H1 (cell line): ENCODE data around the gene ACTG1. TPM values are rescaled to one million over a fixed set of nuclear protein-coding genes. Genes with fewer than 3 reads are reported as not detected.

ENCODE experiments used
- CTCF ChIA-PET: fragments of 300-600 bp; sonication (Branson Sonifier 250); formaldehyde crosslinking; loops from one replicate; lab custom pipeline; 2021; ENCODE audit not compliant: partially characterized antibody; lab: Charles Lee
- POLR2A ChIA-PET: fragments of 300-600 bp; sonication (Branson Sonifier 250); formaldehyde crosslinking; loops from one replicate; lab custom pipeline; 2021; ENCODE audit warnings: inconsistent platforms; ENCODE audit not compliant: partially characterized antibody; lab: Charles Lee
- DNase-seq, 2 experiments: peaks; one replicate each; pipeline versions ENCODE4 v3.0.0 to v3.0.0-alpha.2; 2010 to 2022; ENCODE audit warnings: low spot score in 2 of 2, low read depth in 1 of 2, mixed read lengths in 1 of 2
- FAIRE-seq: peaks from 2 replicates; lab custom pipeline; 2011; peaks lifted over from hg19 to GRCh38; lab: Jason Lieb, UNC
- H2AFZ ChIP-seq: 2 replicates; pipeline ENCODE4 v1.8.1; 2012; ENCODE audit warnings: low read length, inconsistent platforms
- H2AK5ac ChIP-seq: 2 replicates; pipeline ENCODE4 v1.6.1; 2013; ENCODE audit warnings: low read depth, low read length
- H2BK120ac ChIP-seq: replicated peaks from 2 replicates; pipeline ENCODE3; 2013; ENCODE audit warnings: low read depth, low read length, inconsistent platforms
- H2BK12ac ChIP-seq: 2 replicates; pipeline ENCODE4 v1.6.1; 2013; ENCODE audit warnings: low read depth, low read length
- H2BK15ac ChIP-seq: 2 replicates; pipeline ENCODE4 v1.6.1; 2013; ENCODE audit warnings: low read length
- H2BK20ac ChIP-seq: 2 replicates; pipeline ENCODE4 v1.6.1; 2013; ENCODE audit warnings: low read length
- H2BK5ac ChIP-seq: 2 replicates; pipeline ENCODE4 v1.6.1; 2013; ENCODE audit warnings: low read depth, low read length
- H3K14ac ChIP-seq: 2 replicates; pipeline ENCODE4 v1.6.1; 2013; ENCODE audit warnings: inconsistent platforms; ENCODE audit not compliant: insufficient read length
- H3K18ac ChIP-seq: 2 replicates; pipeline ENCODE4 v1.6.1; 2013; ENCODE audit warnings: low read length; ENCODE audit errors: extremely low read depth
- H3K23ac ChIP-seq: 2 replicates; pipeline ENCODE4 v1.6.1; 2013; ENCODE audit warnings: inconsistent platforms; ENCODE audit not compliant: insufficient read length
- H3K23me2 ChIP-seq: 2 replicates; pipeline ENCODE4 v1.6.1; 2013; ENCODE audit warnings: low read depth, low read length
- H3K27ac ChIP-seq: 2 replicates; pipeline ENCODE4 v1.6.1; 2011; ENCODE audit warnings: low read depth, low read length, inconsistent platforms
- H3K27me3 ChIP-seq, 4 experiments: replicated peaks in 1 of 4; 1 replicate in 1 of 4; 2 replicates in 3 of 4; pipeline versions ENCODE4 v1.6.1 to v1.8.1; 2011 to 2013; ENCODE audit warnings: low read length in 3 of 4, mild to moderate bottlenecking in 3 of 4, inconsistent platforms in 2 of 4, mixed read lengths in 2 of 4, moderate library complexity in 1 of 4; ENCODE audit not compliant: control insufficient read depth in 3 of 4, insufficient read depth in 3 of 4; ENCODE audit errors: extremely low read depth in 1 of 4
- H3K36me3 ChIP-seq, 4 experiments: 2 replicates each; pipeline versions ENCODE4 v1.6.1 to v1.8.1; 2011 to 2013; ENCODE audit warnings: mild to moderate bottlenecking in 4 of 4, low read length in 3 of 4, moderate library complexity in 2 of 4, control low read depth in 1 of 4, inconsistent platforms in 1 of 4; ENCODE audit not compliant: insufficient read depth in 4 of 4, control insufficient read depth in 2 of 4
- H3K4ac ChIP-seq: replicated peaks from 2 replicates; pipeline ENCODE3; 2013; ENCODE audit warnings: low read length, low read depth, mixed read lengths, inconsistent platforms; ENCODE audit not compliant: insufficient read length
- H3K4me1 ChIP-seq, 4 experiments: replicated peaks in 1 of 4; 1 replicate in 1 of 4; 2 replicates in 3 of 4; pipeline versions ENCODE4 v1.6.1 to v1.8.1; 2011 to 2013; ENCODE audit warnings: low read length in 3 of 4, inconsistent platforms in 2 of 4, mixed read lengths in 1 of 4; ENCODE audit not compliant: insufficient read depth in 4 of 4, control insufficient read depth in 3 of 4
- H3K4me2 ChIP-seq, 2 experiments: 2 replicates each; pipeline versions ENCODE4 v1.6.1 to v1.8.1; 2011 to 2013; ENCODE audit warnings: low read depth in 2 of 2, low read length in 2 of 2, control low read depth in 1 of 2, inconsistent platforms in 1 of 2, mild to moderate bottlenecking in 1 of 2; ENCODE audit not compliant: insufficient read depth in 1 of 2
- H3K4me3 ChIP-seq, 4 experiments: fragments of 200-600, 300-600 bp in 1 of 4; sonication (generic), shearing (Covaris generic), sonication (Bioruptor Twin) in 1 of 4; 2 replicates each; pipeline versions ENCODE4 v1.5.1 to v1.8.1; 2011 to 2016; ENCODE audit warnings: low read length in 4 of 4, low read depth in 3 of 4, control low read depth in 2 of 4, inconsistent platforms in 2 of 4, mild to moderate bottlenecking in 2 of 4, mixed read lengths in 1 of 4, moderate library complexity in 1 of 4; ENCODE audit not compliant: insufficient read depth in 2 of 4; ENCODE audit errors: extremely low read depth in 1 of 4
- H3K56ac ChIP-seq: replicated peaks from 2 replicates; pipeline ENCODE3; 2013; ENCODE audit warnings: low read depth, mild to moderate bottlenecking, mixed read lengths, low read length, inconsistent platforms; ENCODE audit not compliant: insufficient read length
- H3K79me1 ChIP-seq: 2 replicates; pipeline ENCODE4 v1.6.1; 2013; ENCODE audit warnings: low read depth, low read length, control low read depth
- H3K79me2 ChIP-seq, 2 experiments: 2 replicates each; pipeline versions ENCODE4 v1.6.1 to v1.8.1; 2012 to 2013; ENCODE audit warnings: low read length in 2 of 2, mild to moderate bottlenecking in 2 of 2, inconsistent platforms in 1 of 2; ENCODE audit not compliant: insufficient read depth in 2 of 2, control insufficient read depth in 1 of 2
- H3K9ac ChIP-seq, 4 experiments: replicated peaks in 1 of 4; 1 replicate in 1 of 4; 2 replicates in 3 of 4; pipeline versions ENCODE4 v1.6.1 to v1.8.1; 2011 to 2013; ENCODE audit warnings: low read depth in 3 of 4, low read length in 3 of 4, control low read depth in 2 of 4, mild to moderate bottlenecking in 2 of 4, moderate library complexity in 2 of 4, inconsistent platforms in 1 of 4; ENCODE audit errors: extremely low read depth in 1 of 4
- H3K9me3 ChIP-seq, 2 experiments: 2 replicates each; pipeline versions ENCODE4 v1.6.1 to v1.8.1; 2012 to 2013; ENCODE audit warnings: mild to moderate bottlenecking in 2 of 2, moderate library complexity in 2 of 2, control low read depth in 1 of 2, inconsistent platforms in 1 of 2, low read depth in 1 of 2, low read length in 1 of 2, mixed read lengths in 1 of 2; ENCODE audit not compliant: insufficient read depth in 2 of 2
- H4K20me1 ChIP-seq, 2 experiments: replicated peaks in 1 of 2; 2 replicates each; pipeline versions ENCODE3 to v1.8.1; 2011 to 2013; ENCODE audit warnings: inconsistent platforms in 2 of 2, low read length in 2 of 2, mild to moderate bottlenecking in 1 of 2; ENCODE audit not compliant: insufficient read depth in 2 of 2, control insufficient read depth in 1 of 2
- H4K5ac ChIP-seq: 2 replicates; pipeline ENCODE4 v1.6.1; 2013; ENCODE audit warnings: low read length, low read depth, mixed read lengths, inconsistent platforms; ENCODE audit not compliant: insufficient read length
- H4K8ac ChIP-seq: 2 replicates; pipeline ENCODE4 v1.8.0; 2013; ENCODE audit warnings: mild to moderate bottlenecking, moderate library complexity, low read length, inconsistent platforms; ENCODE audit not compliant: insufficient read depth; ENCODE audit errors: extremely low read depth
- H4K91ac ChIP-seq: replicated peaks from 2 replicates; pipeline ENCODE3; 2013; ENCODE audit warnings: low read length, mixed read lengths, inconsistent platforms; ENCODE audit not compliant: insufficient read length
- CBX5 ChIP-seq: fragments of 300-800, 300-1000 bp; sonication (generic); IDR thresholded peaks from 2 replicates; pipeline ENCODE4 v1.7.1; 2016; ENCODE audit warnings: antibody characterized with exemption, low read length, low read depth
- CREB1 ChIP-seq: IDR thresholded peaks from 2 replicates; pipeline ENCODE4 v1.6.1; 2012; ENCODE audit warnings: inconsistent platforms
- GTF2F1 ChIP-seq: IDR thresholded peaks from 2 replicates; pipeline ENCODE4 v1.6.1; 2012; ENCODE audit warnings: low read depth, low read length, improper control_type of control experiment, borderline replicate concordance
- HDAC2 ChIP-seq, 2 experiments: fragments of 300-600 bp in 1 of 2; sonication (generic) in 1 of 2; IDR thresholded peaks; 2 replicates each; pipeline ENCODE4 v1.6.1; 2011 to 2012; ENCODE audit warnings: low read depth in 2 of 2, low read length in 2 of 2, mild to moderate bottlenecking in 2 of 2, moderate library complexity in 2 of 2, borderline replicate concordance in 1 of 2, inconsistent platforms in 1 of 2
- KDM1A ChIP-seq: fragments of 200-600, 300-600 bp; sonication (generic); IDR thresholded peaks from 2 replicates; pipeline ENCODE4 v1.7.1; 2016; ENCODE audit warnings: mild to moderate bottlenecking, low read length, borderline replicate concordance
- MAFK ChIP-seq: IDR thresholded peaks from 2 replicates; pipeline ENCODE4 v1.6.1; 2012; ENCODE audit warnings: low read depth, mild to moderate bottlenecking, improper control_type of control experiment, low read length
- POLR2A ChIP-seq, 2 experiments: IDR thresholded peaks; 1 replicate in 1 of 2; 2 replicates in 1 of 2; pipeline ENCODE4 v1.6.1; 2011; ENCODE audit warnings: low read depth in 2 of 2, low read length in 2 of 2, mild to moderate bottlenecking in 2 of 2; ENCODE audit errors: control extremely low read depth in 1 of 2
- POLR2AphosphoS5 ChIP-seq: IDR thresholded peaks from 2 replicates; pipeline ENCODE4 v1.6.1; 2011; ENCODE audit warnings: low read depth, low read length
- POU5F1 ChIP-seq: IDR thresholded peaks from 2 replicates; pipeline ENCODE4 v1.6.1; 2011; ENCODE audit warnings: low read depth, mild to moderate bottlenecking, low read length, moderate library complexity
- SRF ChIP-seq: IDR thresholded peaks from 2 replicates; pipeline ENCODE4 v1.6.1; 2011; ENCODE audit warnings: mild to moderate bottlenecking, low read depth, low read length, moderate library complexity
- WGBS, 2 experiments: shearing (Covaris generic) in 1 of 2; methylation state at CpG; one replicate each; pipeline versions ENCODE4 v1.1.6 to v1.1.7; 2013 to 2015; ENCODE audit warnings: low lambda C conversion rate in 2 of 2, mixed read lengths in 2 of 2, inconsistent platforms in 1 of 2, low coverage in 1 of 2, missing lambda C conversion rate in 1 of 2; ENCODE audit not compliant: insufficient replicate concordance in 2 of 2, insufficient coverage in 1 of 2, insufficient read length in 1 of 2; ENCODE audit errors: extremely low coverage in 1 of 2, missing lambda C conversion rate in 1 of 2; 5-methylcytosine and 5-hydroxymethylcytosine counted together
- polyA plus RNA-seq, 7 experiments: library from polyadenylated mRNA; depleted of rRNA in 3 of 7; stranded (reverse) in 5 of 7; unstranded in 2 of 7; fragments of >200 nt in 5 of 7; fragments of 200-250 nt in 2 of 7; gene quantifications; 1 replicate in 5 of 7; 2 replicates in 1 of 7; 4 replicates in 1 of 7; pipeline versions ENCODE4 v1.2.1 to v1.2.3, GENCODE V29; 2011 to 2013; ENCODE audit warnings: missing spikeins in 2 of 7, mixed read lengths in 2 of 7
- total RNA-seq: library from RNA; stranded (reverse); fragmentation: NEBNext Ultra II Directional; extraction: Animal tissue kit (Norgen Biotek cat#: 25700); gene quantifications from 2 replicates; pipeline ENCODE4 v1.2.1, GENCODE V29; 2021

ACTG1 gene
- total and polyA plus RNA-seq, 2 of the 8 experiments (the other 6 are each of a cell fraction or from before 2014, with no cell fraction given), result 3,535 to 5,010 TPM

DNA sequence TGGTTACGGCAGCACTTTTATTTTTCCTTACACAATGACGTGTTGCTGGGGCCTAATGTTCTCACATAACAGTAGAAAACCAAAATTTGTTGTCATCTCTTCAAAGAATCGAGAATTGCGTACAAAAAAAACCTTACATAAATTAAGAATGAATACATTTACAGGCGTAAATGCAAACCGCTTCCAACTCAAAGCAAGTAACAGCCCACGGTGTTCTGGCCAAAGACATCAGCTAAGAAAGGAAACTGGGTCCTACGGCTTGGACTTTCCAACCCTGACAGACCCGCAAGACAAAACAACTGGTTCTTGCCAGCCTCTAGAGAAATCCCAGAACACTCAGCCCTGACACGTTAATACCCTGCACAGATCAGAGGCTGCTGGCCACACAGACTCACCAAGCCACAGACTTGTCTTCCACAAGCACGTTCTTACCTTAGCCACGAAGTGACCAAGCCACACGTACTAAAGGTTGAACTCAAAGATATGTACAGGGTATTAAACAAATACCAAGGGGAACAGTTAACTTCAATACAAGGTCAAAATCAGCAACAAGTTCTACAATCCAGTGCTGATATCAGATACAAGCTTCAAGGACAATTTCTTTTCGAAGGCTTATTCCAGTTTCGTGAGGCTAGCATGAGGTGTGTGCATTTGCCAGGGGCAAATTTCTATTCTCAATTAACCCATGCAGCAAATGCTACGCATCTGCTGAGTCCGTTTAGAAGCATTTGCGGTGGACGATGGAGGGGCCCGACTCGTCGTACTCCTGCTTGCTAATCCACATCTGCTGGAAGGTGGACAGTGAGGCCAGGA lies 2.4 kb downstream of the ACTG1 start:
- FAIRE-seq, result no peak
- CTCF ChIA-PET, result interaction anchor here (0.6 to 1.4 kb wide), 8 partner anchors 10 to 1132 kb away, joined by 3 to 5 read pairs (median 3); no protein-coding TSS in a partner anchor
- H4K91ac ChIP-seq, result no peak overlapping the region
- H3K23me2 ChIP-seq, result peaks cover 22% of the 10 kb centered on the region
- H2BK12ac ChIP-seq, result no peak overlapping the region
- H3K18ac ChIP-seq, result no peak overlapping the region; the same call in 1 of the 2 replicates
- peak overlapping the region; percentile 97 to 98 for H3K4me2 ChIP-seq
- H3K23ac ChIP-seq, result no peak overlapping the region
- H2AK5ac ChIP-seq, result no peak overlapping the region
- H3K27me3 ChIP-seq, result no peaks in the 10 kb centered on the region
- H2BK120ac ChIP-seq, result no peak overlapping the region
- H3K27ac ChIP-seq, result no peak overlapping the region
- peaks cover 23 to 29% of the 10 kb centered on the region in 2 experiments for H4K20me1 ChIP-seq
- peaks cover 0 to 6% (median 3%) of the 10 kb centered on the region in 4 experiments; a peak in 3 of 7 replicates for H3K4me1 ChIP-seq
- H3K4me3 ChIP-seq, result peak overlapping the region; percentile 75 to 93 (median 90)
- no peak overlapping the region for H3K14ac ChIP-seq
- no peaks in the 10 kb centered on the region for H3K9me3 ChIP-seq
- peak overlapping the region in 3 of 4 experiments; percentile 76 to 96 (median 94); a peak in 6 of 7 replicates for H3K9ac ChIP-seq
- peaks cover 24 to 32% of the 10 kb centered on the region in 2 experiments for H3K79me2 ChIP-seq
- H3K79me1 ChIP-seq, result peaks cover 14% of the 10 kb centered on the region
- no peak overlapping the region for H2BK15ac ChIP-seq
- no peak overlapping the region for H2AFZ ChIP-seq
- H3K4ac ChIP-seq, result no peak overlapping the region
- no peak for DNase-seq
- H2BK5ac ChIP-seq, result 0 out of 2 replicates have a peak overlapping the region, but pooled peaks have one; percentile 75
- peak overlapping the region; percentile 28; the same call in 1 of the 2 replicates for H4K8ac ChIP-seq
- WGBS, 2 experiments, result 62% methylated on average over 22 of the region's 22 CpGs; no CpG with 5 or more reads in 1 of the 2 experiments
- H4K5ac ChIP-seq, result no peak overlapping the region
- H3K36me3 ChIP-seq, result peaks cover 19 to 37% (median 31%) of the 10 kb centered on the region in 4 experiments; a peak in 7 of 8 replicates
- no peak overlapping the region for H3K56ac ChIP-seq
- POLR2A ChIA-PET, result interaction anchor here (0.6 to 35.8 kb wide), 19 partner anchors 6 to 283 kb away, joined by 3 to 1004 read pairs (median 5); partner anchors contain the start of genes ACTG1, BAHCC1 and FSCN2
- no peak overlapping the region for H2BK20ac ChIP-seq
- TF ChIP-seq CBX5 (no peak), POU5F1 (no peak), GTF2F1 (no peak), KDM1A (no peak), CREB1 (no peak), POLR2A (IDR thresholded peaks at IDR 0.05; ENCODE audit: control extremely low read depth in 1 of 2, low read depth in 2 of 2, low read length in 2 of 2) (peak; percentile 14 to 68; a peak in 2 of 3 replicates), SRF (no peak), MAFK (no peak), HDAC2 (IDR thresholded peaks at IDR 0.05; ENCODE audit: borderline replicate concordance in 1 of 2, low read depth in 2 of 2, low read length in 2 of 2) (no peak), POLR2AphosphoS5 (no peak; the same call in none of the 2 replicates)
